Measurements from ENCODE around the gene COLEC12.

Gene COLEC12

DNA sequence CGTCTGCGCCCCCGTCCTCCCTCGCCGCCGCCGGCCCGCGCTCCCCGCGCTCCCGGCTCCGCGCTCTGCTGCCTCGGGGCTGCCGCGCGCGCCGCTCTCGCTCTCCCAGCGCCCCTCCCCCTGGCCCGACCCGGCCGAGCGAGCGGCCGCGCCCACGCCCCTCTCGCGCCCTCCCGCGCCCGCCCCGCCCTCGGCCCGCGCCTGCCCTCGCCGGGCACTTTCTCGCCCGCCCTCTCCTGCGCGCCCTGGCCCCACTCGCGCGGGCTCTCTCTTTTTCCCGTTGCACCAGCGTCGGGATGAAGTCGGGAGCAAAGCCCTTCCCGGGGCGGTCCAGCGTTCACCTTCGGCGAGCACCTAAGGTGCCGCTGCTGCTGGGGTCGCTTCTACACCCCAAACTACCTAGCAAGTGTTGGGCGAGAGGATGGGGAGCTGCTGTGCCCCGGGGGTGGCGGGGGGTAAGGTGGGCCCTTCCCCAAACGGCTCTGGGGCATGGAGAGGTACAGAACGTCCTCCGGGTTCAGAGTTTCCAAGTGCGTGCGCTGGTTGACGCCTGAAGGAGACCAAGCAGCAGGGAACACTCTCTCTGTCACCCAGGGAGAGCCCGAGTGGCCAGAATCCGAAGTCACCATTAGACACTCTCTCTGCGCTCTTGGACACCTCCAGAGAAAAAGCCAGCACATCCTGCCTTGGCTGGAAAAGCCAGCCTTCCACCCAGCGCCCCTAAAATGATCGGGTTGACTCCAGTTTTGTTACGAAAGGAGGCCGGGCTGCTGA lies at the start of gene COLEC12:
COLEC12 (minus strand) TSS at position 70 of the 774 bp plus-strand sequence. CDS start 187 bp downstream, outside the sequence.
- DNase-seq (ENCODE audit: low read depth), result no peak
- H3K4me3 ChIP-seq (ENCODE audit: control insufficient read depth, low read depth, low read length), result peak within 1 kb of the TSS; percentile 76
- TF ChIP-seq, protein P1, sequence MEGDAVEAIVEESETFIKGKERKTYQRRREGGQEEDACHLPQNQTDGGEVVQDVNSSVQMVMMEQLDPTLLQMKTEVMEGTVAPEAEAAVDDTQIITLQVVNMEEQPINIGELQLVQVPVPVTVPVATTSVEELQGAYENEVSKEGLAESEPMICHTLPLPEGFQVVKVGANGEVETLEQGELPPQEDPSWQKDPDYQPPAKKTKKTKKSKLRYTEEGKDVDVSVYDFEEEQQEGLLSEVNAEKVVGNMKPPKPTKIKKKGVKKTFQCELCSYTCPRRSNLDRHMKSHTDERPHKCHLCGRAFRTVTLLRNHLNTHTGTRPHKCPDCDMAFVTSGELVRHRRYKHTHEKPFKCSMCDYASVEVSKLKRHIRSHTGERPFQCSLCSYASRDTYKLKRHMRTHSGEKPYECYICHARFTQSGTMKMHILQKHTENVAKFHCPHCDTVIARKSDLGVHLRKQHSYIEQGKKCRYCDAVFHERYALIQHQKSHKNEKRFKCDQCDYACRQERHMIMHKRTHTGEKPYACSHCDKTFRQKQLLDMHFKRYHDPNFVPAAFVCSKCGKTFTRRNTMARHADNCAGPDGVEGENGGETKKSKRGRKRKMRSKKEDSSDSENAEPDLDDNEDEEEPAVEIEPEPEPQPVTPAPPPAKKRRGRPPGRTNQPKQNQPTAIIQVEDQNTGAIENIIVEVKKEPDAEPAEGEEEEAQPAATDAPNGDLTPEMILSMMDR (IDR thresholded peaks at IDR 0.05; ENCODE audit: control insufficient read depth, insufficient read depth, low read depth, low read length, missing control alignments), result no peak

DNA sequence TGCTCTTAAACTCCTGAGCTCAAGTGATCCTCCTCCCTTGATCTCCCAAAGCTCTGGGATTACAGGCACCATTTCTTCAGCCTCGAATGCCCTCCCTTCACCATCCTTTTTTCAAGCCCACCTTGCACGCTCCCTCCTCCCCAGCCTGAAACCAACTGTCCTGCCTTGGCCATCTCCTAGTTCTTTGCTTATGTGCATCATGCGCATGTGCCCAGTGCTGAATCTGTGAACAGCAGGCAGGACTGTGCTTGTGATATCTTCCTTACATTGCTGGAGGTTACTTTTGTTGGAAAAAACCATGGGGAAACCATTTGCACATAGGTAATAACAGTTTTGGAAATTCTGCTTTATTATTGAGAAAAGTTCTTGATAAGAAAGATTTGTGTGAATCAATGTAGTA lies 49.5 kb upstream of the COLEC12 start:
- no peak for DNase-seq (ENCODE audit: low read depth)
- TF ChIP-seq, protein P1 (IDR thresholded peaks at IDR 0.05; ENCODE audit: control insufficient read depth, insufficient read depth, low read depth, low read length, missing control alignments), result no peak
- no peak overlapping the region for H3K4me3 ChIP-seq (ENCODE audit: control insufficient read depth, low read depth, low read length)

DNA sequence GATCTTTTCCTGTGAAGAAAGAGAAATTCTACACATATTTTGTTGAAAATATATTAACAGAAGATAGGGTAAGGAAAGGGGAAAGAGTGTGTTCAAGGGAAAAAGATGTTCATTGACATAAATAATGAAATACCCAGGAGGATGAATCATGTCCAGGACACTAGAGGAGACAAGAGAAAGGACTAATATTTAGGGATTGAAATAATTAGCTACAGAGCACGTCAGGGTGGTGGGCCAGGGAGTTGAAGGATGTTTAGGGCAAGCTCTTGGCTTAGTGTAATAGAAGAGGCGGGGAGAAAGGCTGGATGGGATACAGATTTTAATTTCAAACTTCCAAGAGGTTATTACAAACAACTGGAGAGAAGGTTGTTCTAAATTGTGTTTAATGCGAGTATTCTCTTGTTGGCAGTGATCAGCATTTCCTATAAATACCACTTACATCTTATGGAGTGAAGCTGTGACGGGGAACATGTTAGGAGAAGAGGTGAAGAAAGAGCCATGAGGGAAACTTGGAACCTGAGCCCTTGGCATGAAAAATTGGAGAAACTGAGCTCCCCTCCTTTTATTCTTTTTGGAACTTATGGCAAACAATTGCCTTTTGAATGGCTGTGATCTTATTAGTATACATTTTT lies 43.1 kb upstream of the COLEC12 start:
- no peak overlapping the region for H3K4me3 ChIP-seq (ENCODE audit: control insufficient read depth, low read depth, low read length)
- TF ChIP-seq, protein P1 (IDR thresholded peaks at IDR 0.05; ENCODE audit: control insufficient read depth, insufficient read depth, low read depth, low read length, missing control alignments), result no peak
- DNase-seq (ENCODE audit: low read depth), result no peak

DNA sequence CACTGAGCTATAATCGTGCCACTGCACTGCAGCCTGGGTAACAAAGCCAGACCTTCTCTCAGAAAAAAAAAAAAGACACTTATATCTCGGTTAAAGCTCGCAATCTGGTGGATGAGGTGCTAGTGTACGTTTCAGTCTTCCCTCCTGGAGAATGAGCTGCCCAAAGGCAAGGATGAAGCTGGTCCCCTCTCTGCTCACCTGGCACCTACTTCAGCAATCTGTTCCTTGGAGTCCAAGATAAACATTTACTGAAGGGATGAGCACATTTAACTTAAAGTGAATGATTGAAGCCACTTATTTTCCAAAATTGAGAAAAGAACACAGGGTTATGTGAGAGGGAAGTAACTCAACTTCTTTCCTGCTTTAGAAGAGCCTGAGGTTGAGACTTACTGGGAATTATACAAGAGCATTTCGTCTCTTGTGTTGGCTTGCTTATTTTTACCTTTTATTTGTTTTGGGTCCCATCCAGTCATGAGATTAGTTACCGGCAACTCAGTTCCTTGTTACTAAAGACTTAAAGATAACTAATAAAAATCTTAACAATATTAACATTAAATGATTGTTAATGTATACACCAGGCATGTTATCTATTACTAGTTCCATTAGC lies 33.6 kb upstream of the COLEC12 start:
- DNase-seq (ENCODE audit: low read depth), result no peak
- no peak overlapping the region for H3K4me3 ChIP-seq (ENCODE audit: control insufficient read depth, low read depth, low read length)

DNA sequence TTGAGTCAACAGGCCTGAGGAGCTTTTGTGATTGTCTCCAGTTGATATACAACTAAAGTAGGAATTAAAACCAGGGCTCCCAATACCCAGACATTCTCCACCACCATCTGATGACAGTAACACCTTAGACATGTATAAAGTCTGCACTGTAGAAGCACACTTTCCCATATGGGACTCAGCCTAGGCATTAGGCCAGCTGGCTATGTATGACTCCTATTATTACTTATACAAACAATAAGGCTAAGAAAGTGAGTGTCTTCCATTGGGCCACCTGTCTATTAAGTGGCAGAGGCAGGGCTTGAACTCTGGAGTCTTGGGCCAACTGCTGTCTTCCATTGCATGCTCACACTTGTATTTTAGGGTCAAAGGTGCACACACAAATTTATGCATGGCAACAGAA lies 32.1 kb upstream of the COLEC12 start:
- no peak overlapping the region for H3K4me3 ChIP-seq (ENCODE audit: control insufficient read depth, low read depth, low read length)
- DNase-seq (ENCODE audit: low read depth), result no peak
- TF ChIP-seq, protein P1 (IDR thresholded peaks at IDR 0.05; ENCODE audit: control insufficient read depth, insufficient read depth, low read depth, low read length, missing control alignments), result no peak

More for the DNA sequence above, 33.6 kb upstream of the COLEC12 start:
- TF ChIP-seq, protein P1 (IDR thresholded peaks at IDR 0.05; ENCODE audit: control insufficient read depth, insufficient read depth, low read depth, low read length, missing control alignments), result no peak

DNA sequence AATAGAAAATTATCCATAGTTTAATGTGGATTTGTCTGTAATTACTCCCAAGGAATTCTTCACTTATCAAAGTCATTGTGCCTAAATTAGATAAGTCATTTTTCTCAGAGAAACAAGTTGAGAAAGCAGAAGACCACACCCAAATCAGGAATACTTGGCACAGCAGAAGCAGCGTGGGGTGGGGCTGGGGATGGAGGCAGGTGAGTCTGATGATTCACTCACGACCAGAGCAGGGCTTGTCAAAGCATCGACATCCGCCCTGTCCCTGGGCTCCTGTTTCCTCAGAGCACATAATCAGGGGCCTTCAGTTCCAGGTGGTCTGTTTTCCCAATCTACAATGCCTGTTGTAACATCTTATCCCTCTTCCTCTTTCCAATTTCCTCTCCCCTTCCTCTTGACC lies 31.5 kb upstream of the COLEC12 start:
- no peak overlapping the region for H3K4me3 ChIP-seq (ENCODE audit: control insufficient read depth, low read depth, low read length)
- TF ChIP-seq, protein P1 (IDR thresholded peaks at IDR 0.05; ENCODE audit: control insufficient read depth, insufficient read depth, low read depth, low read length, missing control alignments), result no peak
- no peak for DNase-seq (ENCODE audit: low read depth)
